Skeletal muscle cell (primary cell): ENCODE results near the gene CMPK1.

ENCODE experiments used
- DNase-seq: peaks from one replicate; pipeline ENCODE4 v3.0.0-alpha.2; 2010; ENCODE audit warnings: low read depth
- H3K4me3 ChIP-seq: 2 replicates; pipeline ENCODE4 v1.5.1; 2011; ENCODE audit warnings: low read depth, mild to moderate bottlenecking, control low read depth, low read length, moderate library complexity

Gene CMPK1

GRCh38 chr1:47417170-47418044 lies 83.8 kb downstream of the CMPK1 start:
- H3K4me3 ChIP-seq: no peak overlapping the region
- no peak for DNase-seq

- DNase-seq: no peak
- no peak overlapping the region for H3K4me3 ChIP-seq
These were observed 84.5 kb downstream of the CMPK1 start for GRCh38 chr1:47418122-47418521.

- H3K4me3 ChIP-seq: no peak overlapping the region
- DNase-seq: no peak
These were observed 85.2 kb downstream of the CMPK1 start for GRCh38 chr1:47418681-47419325.

GRCh38 chr1:47420547-47420946 lies 87.0 kb downstream of the CMPK1 start:
- H3K4me3 ChIP-seq: no peak overlapping the region

GRCh38 chr1:47423872-47424271 lies 90.3 kb downstream of the CMPK1 start:
- no peak overlapping the region for H3K4me3 ChIP-seq
- no peak for DNase-seq

More at GRCh38 chr1:47420547-47420946, 87.0 kb downstream of the CMPK1 start:
- no peak for DNase-seq

- no peak for DNase-seq
- H3K4me3 ChIP-seq: no peak overlapping the region
These were observed 90.9 kb downstream of the CMPK1 start for GRCh38 chr1:47424336-47424982.
